Prostate gland (tissue), 2 donors: Measurements from ENCODE around the gene POC1B.

Experiments used
- CTCF ChIP-seq, 4 experiments: fragments of 200-600 bp in 2 of 4; fragments of 450-650 bp in 2 of 4; sonication (generic) in 2 of 4; IDR thresholded peaks; 1 replicate in 3 of 4; 2 replicates in 1 of 4; pipeline ENCODE4 v1.5.1; 2016 to 2019; ENCODE audit warnings: antibody characterized with exemption in 4 of 4, mild to moderate bottlenecking in 2 of 4, moderate library complexity in 2 of 4
- POLR2AphosphoS5 ChIP-seq: sonication (generic); formaldehyde crosslinking; IDR thresholded peaks from one replicate; pipeline ENCODE4 v1.6.1; 2017; ENCODE audit warnings: antibody characterized with exemption

- TF ChIP-seq POLR2AphosphoS5 (no peak), CTCF (IDR thresholded peaks at IDR 0.05) (no peak)
Measured at GRCh38 chr12:89504560-89505346, 21.1 kb downstream of the POC1B start.
